ENCODE measurements around the gene DENND1A. TPM values are rescaled to one million over a fixed set of nuclear protein-coding genes. Genes with fewer than 3 reads are reported as not detected.

DENND1A gene
- polyA plus RNA-seq, 2 of the 4 experiments (the other 2 are of a cell fraction), result 15.1 to 21.9 TPM

DNA sequence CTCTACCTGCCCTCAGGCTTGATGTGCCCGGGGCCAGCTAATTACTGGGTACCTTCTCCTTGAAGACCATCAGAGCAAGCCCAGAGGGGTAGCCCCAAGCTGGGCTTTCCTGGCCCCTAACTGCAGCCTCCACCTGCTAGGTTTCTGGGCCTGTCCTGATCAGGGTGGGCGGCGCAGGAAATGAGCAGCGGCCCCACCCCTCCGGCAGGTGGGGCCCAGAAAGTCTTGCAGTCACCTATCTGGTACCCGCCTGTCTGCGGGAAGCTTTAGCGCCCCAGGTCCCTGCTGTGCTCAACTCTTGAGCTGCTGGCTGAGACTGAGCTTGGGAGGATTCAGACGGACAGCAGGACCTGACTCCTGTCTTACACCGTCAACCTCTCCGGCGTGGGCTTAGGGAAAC, 44.5 kb upstream of the DENND1A start:
- POLR2A ChIA-PET, result no interaction called here
- H3K9me3 ChIP-seq, result peaks cover 11% of the 10 kb centered on the region; the same call in 1 of the 3 replicates
- no peak overlapping the region for H3K27ac ChIP-seq
- 81% methylated on average over 11 of the region's 12 CpGs for WGBS (ENCODE audit: missing lambda C conversion rate)
- CTCF ChIA-PET, result no interaction called here
- TF ChIP-seq MAFK (IDR thresholded peaks at IDR 0.05; ENCODE audit: partially characterized antibody), result no peak
- TF ChIP-seq HOXA7 (CRISPR knock-in tag; IDR thresholded peaks at IDR 0.05), result no peak
- no peak for TF ChIP-seq RARB (CRISPR knock-in tag; IDR thresholded peaks at IDR 0.05)
- no peak for TF ChIP-seq CBX2 (IDR thresholded peaks at IDR 0.05; ENCODE audit: borderline replicate concordance, low read depth)
- no peak for TF ChIP-seq HOXB13 (CRISPR knock-in tag; IDR thresholded peaks at IDR 0.05; ENCODE audit: low read depth)
- no peak for TF ChIP-seq MAX (IDR thresholded peaks at IDR 0.05)
- TF ChIP-seq ESRRA (IDR thresholded peaks at IDR 0.05; ENCODE audit: borderline replicate concordance, low read length), result no peak
- no peak for TF ChIP-seq FOSB (CRISPR knock-in tag; IDR thresholded peaks at IDR 0.05)
- TF ChIP-seq NR3C1 (IDR thresholded peaks at IDR 0.05), result no peak
- TF ChIP-seq ZNF302 (CRISPR knock-in tag; IDR thresholded peaks at IDR 0.05), result no peak
- TF ChIP-seq, protein P1, sequence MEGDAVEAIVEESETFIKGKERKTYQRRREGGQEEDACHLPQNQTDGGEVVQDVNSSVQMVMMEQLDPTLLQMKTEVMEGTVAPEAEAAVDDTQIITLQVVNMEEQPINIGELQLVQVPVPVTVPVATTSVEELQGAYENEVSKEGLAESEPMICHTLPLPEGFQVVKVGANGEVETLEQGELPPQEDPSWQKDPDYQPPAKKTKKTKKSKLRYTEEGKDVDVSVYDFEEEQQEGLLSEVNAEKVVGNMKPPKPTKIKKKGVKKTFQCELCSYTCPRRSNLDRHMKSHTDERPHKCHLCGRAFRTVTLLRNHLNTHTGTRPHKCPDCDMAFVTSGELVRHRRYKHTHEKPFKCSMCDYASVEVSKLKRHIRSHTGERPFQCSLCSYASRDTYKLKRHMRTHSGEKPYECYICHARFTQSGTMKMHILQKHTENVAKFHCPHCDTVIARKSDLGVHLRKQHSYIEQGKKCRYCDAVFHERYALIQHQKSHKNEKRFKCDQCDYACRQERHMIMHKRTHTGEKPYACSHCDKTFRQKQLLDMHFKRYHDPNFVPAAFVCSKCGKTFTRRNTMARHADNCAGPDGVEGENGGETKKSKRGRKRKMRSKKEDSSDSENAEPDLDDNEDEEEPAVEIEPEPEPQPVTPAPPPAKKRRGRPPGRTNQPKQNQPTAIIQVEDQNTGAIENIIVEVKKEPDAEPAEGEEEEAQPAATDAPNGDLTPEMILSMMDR (IDR thresholded peaks at IDR 0.05), result no peak
- TF ChIP-seq MAZ (IDR thresholded peaks at IDR 0.05; ENCODE audit: borderline replicate concordance, low read depth, low read length), result no peak
- no peak for TF ChIP-seq CBX8 (IDR thresholded peaks at IDR 0.05)
- TF ChIP-seq NFE2L2 (conservative IDR thresholded peaks at IDR 0.05; ENCODE audit: low read length), result no peak
- TF ChIP-seq ZSCAN20 (CRISPR knock-in tag; IDR thresholded peaks at IDR 0.05), result no peak
- H3K4me2 ChIP-seq, result no peak overlapping the region
- ATAC-seq, result peak; percentile 35 to 50; a peak in 2 of 6 replicates
- DNase-seq (ENCODE audit: low read depth in 1 of 2, low spot score in 1 of 2), result no peak
- no peak for FAIRE-seq
- no peaks in the 10 kb centered on the region for H3K4me1 ChIP-seq
- H3K4me3 ChIP-seq, result no peak overlapping the region

GRCh38 chr9:123973590-123974223, 43.8 kb upstream of the DENND1A start:
- ATAC-seq (no peak), FAIRE-seq (no peak), DNase-seq (ENCODE audit: low read depth in 1 of 2, low spot score in 1 of 2) (no peak)
- peaks cover 11% of the 10 kb centered on the region; the same call in 1 of the 3 replicates for H3K9me3 ChIP-seq
- WGBS (ENCODE audit: missing lambda C conversion rate), result 89% methylated on average over 9 of the region's 9 CpGs
- ChIA-PET CTCF (no interaction called here), POLR2A (no interaction called here)
- TF ChIP-seq HMGXB4 (CRISPR knock-in tag; IDR thresholded peaks at IDR 0.05; ENCODE audit: borderline replicate concordance), result no peak
- TF ChIP-seq TP53 (CRISPR knock-in tag; IDR thresholded peaks at IDR 0.05), result no peak
- no peak for TF ChIP-seq NR3C1 (IDR thresholded peaks at IDR 0.05)
- TF ChIP-seq RNF2 (IDR thresholded peaks at IDR 0.05; ENCODE audit: borderline replicate concordance, low read depth), result no peak
- no peak for TF ChIP-seq GATA3 (IDR thresholded peaks at IDR 0.05; ENCODE audit: borderline replicate concordance)
- TF ChIP-seq ZC3H11A (IDR thresholded peaks at IDR 0.05), result no peak
- no peak for TF ChIP-seq SMC3 (IDR thresholded peaks at IDR 0.05)
- no peak for TF ChIP-seq E2F6 (IDR thresholded peaks at IDR 0.05; ENCODE audit: borderline replicate concordance, low read depth)
- no peak for TF ChIP-seq HOXB13 (CRISPR knock-in tag; IDR thresholded peaks at IDR 0.05; ENCODE audit: low read depth)
- TF ChIP-seq KDM1A (IDR thresholded peaks at IDR 0.05; ENCODE audit: low read depth), result no peak
- TF ChIP-seq HES2 (IDR thresholded peaks at IDR 0.05), result no peak
- no peak for TF ChIP-seq POLR2A (IDR thresholded peaks at IDR 0.05; ENCODE audit: low read length)
- TF ChIP-seq EP300 (IDR thresholded peaks at IDR 0.05), result no peak
- TF ChIP-seq MAZ (IDR thresholded peaks at IDR 0.05; ENCODE audit: borderline replicate concordance, low read depth, low read length), result no peak
- TF ChIP-seq BHLHE40 (IDR thresholded peaks at IDR 0.05; ENCODE audit: low read depth, low read length), result no peak
- H3K4me1 ChIP-seq, result no peaks in the 10 kb centered on the region
- no peak overlapping the region for H3K27ac ChIP-seq
- no peak overlapping the region for H3K4me2 ChIP-seq
- no peak overlapping the region for H3K4me3 ChIP-seq
